HG03025 (cell line): Measurements from ENCODE around the gene GRAMD1A.
"Not testable (repeated sequence)": the region's sequence is repeated elsewhere in the genome, so short reads cannot be mapped to it uniquely, and the experiment has no call there.

Experiments
- ATAC-seq: cut with Tn5 transposase; IDR thresholded peaks from one replicate; pipeline ENCODE4 v1.9.1; 2021; ENCODE audit warnings: mild to moderate bottlenecking, moderate library complexity; ENCODE audit not compliant: unreplicated experiment, low FRiP score

Gene GRAMD1A

GRCh38 chr19:35000647-35001501 lies 751 bp downstream of the GRAMD1A start:
- ATAC-seq = no peak

GRCh38 chr19:35002037-35002535 lies 2.0 kb downstream of the GRAMD1A start:
- ATAC-seq = no peak

DNA sequence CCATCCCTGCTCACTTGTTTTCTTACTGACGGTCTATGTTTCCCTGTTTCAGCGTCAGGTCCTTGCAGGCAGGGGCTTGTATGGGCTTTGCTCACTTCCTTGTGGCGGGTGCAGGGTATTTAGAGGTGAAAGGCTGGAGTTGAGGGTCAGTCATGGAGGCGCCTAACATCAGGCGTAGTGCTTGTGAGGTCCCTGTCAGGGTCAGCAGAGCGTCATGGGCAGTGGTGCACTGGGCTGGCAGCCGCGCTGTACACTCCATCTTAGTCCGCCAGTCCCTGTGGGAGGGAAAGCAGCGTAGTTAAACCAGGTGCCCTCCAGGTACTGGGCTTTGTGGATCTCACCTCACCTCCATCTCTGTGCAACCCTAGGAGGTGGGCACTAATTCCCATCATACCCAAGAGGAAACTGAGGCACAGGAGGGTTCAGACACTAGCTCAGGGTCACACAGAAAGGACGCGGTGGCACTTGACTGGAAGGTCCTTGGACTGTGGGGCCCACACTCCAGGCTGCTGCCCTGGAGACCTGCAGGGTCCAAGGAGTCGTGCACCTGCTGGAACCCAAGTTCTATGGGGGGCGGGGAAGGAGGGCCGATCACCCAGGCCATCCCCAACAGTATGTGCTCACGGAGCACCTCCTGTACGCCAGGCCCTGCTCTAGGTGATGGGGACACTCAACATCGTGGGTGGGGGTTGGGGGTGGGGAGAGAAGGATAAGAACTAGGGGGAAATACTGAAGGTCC lies 4.6 kb downstream of the GRAMD1A start:
- ATAC-seq = no peak

DNA sequence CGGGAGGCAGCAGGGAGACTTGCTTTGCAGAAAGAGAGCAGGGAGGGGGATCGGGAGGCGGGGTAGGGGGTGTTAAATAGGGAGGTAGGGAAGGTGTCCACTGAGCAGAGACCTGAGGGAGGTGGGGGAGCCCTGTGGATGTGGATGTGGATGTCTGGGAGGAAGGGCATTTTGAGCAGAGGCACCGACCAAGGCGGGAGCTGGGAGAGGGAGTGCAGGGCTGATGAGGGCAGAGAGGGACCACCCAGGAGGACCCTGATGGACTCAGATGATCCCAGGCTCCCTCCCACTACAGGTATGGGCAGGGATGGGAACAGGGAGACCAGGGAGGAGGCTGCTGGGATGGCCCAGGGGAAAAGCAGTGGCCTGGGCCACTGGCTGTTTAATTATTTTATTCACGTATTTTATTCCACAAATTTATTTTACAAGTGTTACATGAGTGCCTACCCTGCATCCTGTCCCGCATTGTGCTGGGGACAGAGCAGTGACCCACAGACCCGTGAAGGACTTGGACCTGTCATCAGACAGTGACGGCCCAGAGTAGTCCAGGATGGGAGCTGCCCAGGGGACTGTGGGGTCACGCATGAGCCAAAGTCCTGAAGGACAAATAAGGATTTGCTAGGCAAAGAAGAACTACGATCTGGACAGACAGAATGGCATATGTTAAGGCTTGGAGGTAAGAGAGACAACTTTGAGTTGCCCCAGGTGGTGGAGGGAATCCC lies 5.3 kb downstream of the GRAMD1A start:
- ATAC-seq = no peak

GRCh38 chr19:35006007-35006341 lies 5.9 kb downstream of the GRAMD1A start:
- not testable (repeated sequence) for ATAC-seq

DNA sequence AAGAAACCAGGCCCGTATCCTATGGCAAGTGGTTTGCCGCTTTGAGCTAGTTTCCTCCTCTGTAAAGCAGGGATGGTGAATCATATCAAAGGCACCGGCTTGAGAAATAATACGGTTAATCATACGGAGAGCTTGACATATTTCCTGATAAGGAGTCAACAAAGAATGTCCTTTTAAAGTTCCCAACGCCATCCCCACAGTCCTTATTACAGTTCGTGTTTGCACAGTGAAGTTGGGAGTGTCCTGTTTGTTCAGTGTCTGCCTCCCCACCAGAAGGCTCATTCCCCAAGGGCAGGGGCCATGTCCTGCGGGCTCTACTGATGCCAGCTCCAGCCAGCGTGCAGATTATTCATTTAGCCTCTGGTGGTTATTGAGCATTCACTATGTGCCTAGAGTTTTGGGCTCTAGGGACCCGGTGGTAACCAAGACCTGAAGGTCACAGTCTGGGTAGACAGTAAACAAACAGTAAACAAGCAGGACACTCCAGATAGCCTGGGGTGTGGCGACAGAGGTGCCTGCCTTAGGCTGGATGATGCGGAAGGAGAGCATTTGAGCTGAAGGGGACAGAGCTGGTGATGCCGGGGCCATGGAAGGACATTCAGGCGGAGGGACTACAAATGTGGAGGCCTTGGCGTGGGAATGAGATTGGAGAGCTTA lies 6.3 kb downstream of the GRAMD1A start:
- no peak for ATAC-seq

DNA sequence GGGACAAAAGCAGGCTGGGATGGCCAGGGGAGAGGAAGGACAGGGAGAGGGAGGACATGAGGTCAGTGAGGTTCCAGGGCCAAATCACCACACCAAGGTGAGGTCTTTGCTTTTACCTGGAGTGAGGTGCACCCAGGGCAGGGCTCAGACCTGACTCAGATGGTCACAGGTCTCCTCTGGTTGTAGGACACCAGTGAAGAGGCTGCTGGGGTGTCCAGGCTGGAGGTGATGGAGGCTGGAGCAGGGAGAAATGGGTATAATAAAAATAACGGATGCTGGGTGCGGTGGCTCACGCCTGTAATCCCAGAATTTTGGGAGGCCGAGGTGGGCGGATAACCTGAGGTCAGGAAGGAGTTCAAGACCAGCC lies 6.9 kb downstream of the GRAMD1A start:
- no peak for ATAC-seq

- not testable (repeated sequence) for ATAC-seq
Measured at GRCh38 chr19:35007427-35007826, 7.3 kb downstream of the GRAMD1A start.

- no peak for ATAC-seq
Measured at GRCh38 chr19:35008891-35009341, 8.8 kb downstream of the GRAMD1A start.

GRCh38 chr19:35009424-35010415 lies 9.6 kb downstream of the GRAMD1A start:
- ATAC-seq = no peak

DNA sequence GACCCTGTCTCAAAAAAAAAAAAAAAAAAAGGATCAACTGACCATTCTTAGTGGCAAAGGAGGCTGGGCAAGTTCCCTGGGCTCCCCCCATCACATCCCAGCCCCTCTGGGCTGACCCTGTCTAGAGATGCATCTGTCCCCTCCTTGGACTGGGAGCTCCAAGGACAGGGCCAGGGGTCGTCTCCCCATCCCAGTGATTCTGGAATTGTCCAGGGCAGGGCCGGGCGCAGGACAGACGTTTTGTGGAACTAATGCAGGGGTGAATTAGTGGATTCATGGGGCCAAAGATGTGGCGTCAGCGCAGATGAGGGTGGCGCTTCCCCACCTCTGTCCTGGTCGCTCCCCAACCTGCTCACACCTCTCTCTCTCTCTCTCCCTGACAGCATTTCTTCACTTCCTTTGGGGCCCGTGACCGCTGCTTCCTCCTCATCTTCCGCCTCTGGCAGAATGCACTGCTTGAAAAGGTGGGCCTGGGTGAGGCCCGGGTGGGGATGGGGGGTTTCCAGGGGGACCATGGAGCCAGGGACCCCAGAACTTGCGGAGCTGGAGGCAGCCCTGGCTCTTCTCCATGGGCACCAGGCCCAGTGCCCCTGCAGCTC lies 11.1 kb downstream of the GRAMD1A start:
- no peak for ATAC-seq

DNA sequence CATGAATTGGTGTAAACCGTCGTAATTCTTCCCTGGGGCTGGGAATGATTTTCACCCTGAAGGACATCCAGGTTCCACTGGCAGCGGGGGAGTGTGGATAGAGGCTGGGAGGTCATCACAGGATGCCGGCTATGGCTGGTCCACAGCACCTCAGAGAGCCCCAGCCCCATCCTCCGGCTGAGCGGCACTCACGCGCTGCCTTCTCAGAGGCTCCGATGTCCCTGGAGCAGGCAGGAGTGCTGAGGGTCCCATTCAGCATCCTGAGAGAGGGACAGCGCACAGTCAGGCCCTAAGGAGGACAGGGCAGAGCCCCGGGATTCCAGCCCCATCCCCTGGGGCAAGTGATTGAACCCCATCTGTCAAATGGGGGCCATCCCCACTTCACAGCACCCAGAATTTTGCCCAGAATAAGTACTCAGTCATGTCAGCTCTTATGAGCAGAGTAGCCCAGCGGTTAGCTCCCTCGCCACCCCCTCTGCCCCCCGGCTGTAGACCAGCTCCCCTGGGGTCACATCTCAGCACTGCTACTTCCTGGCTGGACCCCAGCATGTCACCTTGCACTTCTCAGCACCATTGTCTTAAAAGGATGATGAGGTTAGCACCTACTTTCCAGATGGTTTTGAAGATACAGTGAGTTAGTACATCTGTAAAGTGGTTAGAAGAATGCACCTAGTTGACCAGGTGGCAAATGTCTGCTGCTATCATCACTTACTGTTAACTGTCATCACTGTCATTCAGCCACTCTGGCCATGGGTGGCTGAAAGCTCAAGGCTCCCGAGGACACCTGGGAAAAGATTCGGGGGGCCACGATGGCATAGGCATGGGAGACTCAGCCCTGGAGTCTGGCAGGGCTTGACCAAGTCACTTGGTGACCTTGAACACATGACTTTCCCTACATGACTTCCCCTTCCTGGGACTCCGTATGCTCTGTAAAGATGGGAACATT lies 11.9 kb downstream of the GRAMD1A start:
- no peak for ATAC-seq

- no peak for ATAC-seq
Measured at GRCh38 chr19:35013041-35013819, 13.1 kb downstream of the GRAMD1A start.

- no peak for ATAC-seq
Measured at GRCh38 chr19:35013820-35014754, 14.0 kb downstream of the GRAMD1A start.

DNA sequence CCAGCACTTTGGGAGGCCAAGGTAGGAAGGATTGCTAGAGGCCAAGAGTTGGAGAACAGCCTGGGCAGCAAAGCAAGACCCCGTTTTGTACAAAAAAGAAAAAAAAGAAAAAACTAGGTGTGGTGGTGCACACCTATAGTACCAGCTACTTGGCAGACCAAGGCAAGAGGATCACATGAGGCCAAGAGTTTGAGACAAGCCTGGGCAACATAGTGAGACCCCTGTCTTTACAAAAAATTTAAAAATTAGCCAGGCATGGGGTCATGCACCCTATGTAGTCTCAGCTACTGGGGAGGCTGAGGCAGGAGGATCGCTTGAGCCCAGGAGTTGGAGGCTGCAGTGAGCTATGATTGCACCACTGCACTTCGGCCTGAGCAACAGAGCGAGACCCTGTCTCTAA lies 14.7 kb downstream of the GRAMD1A start:
- not testable (repeated sequence) for ATAC-seq
